ENCODE results near the gene CASP10.

Gene CASP10

GRCh38 chr2:201255408-201256033 is 72.6 kb downstream of the CASP10 start:
- H3K4me3 ChIP-seq (ENCODE audit: low read depth, low read length): no peak overlapping the region
- no peak for TF ChIP-seq CTCF (conservative IDR thresholded peaks at IDR 0.05; ENCODE audit: low read depth, low read length)
- no peak for DNase-seq (ENCODE audit: low read depth)

- TF ChIP-seq CTCF (conservative IDR thresholded peaks at IDR 0.05; ENCODE audit: low read depth, low read length): no peak
- no peak overlapping the region for H3K4me3 ChIP-seq (ENCODE audit: low read depth, low read length)
- no peak for DNase-seq (ENCODE audit: low read depth)
Observed at GRCh38 chr2:201256082-201256481, 73.1 kb downstream of the CASP10 start.

- TF ChIP-seq CTCF (conservative IDR thresholded peaks at IDR 0.05; ENCODE audit: low read depth, low read length): peak; percentile 15
- DNase-seq (ENCODE audit: low read depth): no peak
- H3K4me3 ChIP-seq (ENCODE audit: low read depth, low read length): peak overlapping the region; percentile 61
Observed at GRCh38 chr2:201257381-201257955, 74.5 kb downstream of the CASP10 start.

- peak; percentile 94 for DNase-seq (ENCODE audit: low read depth)
Observed at GRCh38 chr2:201257956-201258665, 75.2 kb downstream of the CASP10 start.

GRCh38 chr2:201258666-201259615 is 76.0 kb downstream of the CASP10 start:
- TF ChIP-seq CTCF (conservative IDR thresholded peaks at IDR 0.05; ENCODE audit: low read depth, low read length): no peak
- no peak for DNase-seq (ENCODE audit: low read depth)
- H3K4me3 ChIP-seq (ENCODE audit: low read depth, low read length): peak overlapping the region; percentile 61

More at GRCh38 chr2:201257956-201258665, 75.2 kb downstream of the CASP10 start:
- TF ChIP-seq CTCF (conservative IDR thresholded peaks at IDR 0.05; ENCODE audit: low read depth, low read length): peak; percentile 47
- peak overlapping the region; percentile 61 for H3K4me3 ChIP-seq (ENCODE audit: low read depth, low read length)

- TF ChIP-seq CTCF (conservative IDR thresholded peaks at IDR 0.05; ENCODE audit: low read depth, low read length): no peak
- DNase-seq (ENCODE audit: low read depth): peak; percentile 69
- H3K4me3 ChIP-seq (ENCODE audit: low read depth, low read length): peak within 1 kb of the TSS; percentile 3
Observed at GRCh38 chr2:201260302-201260800, 77.4 kb downstream of the CASP10 start, which contains the start of gene CASP8. Gene CASP8 (plus strand): TSS chr2:201260536. CDS start chr2:201266487, 5,951 bp downstream.

Data from choroid plexus epithelial cell (primary cell).